GM18505 (cell line): ENCODE data around the gene CCDC87.

Experiments used
- ATAC-seq: cut with Tn5 transposase; IDR thresholded peaks from one replicate; pipeline ENCODE4 v1.9.1; 2021; ENCODE audit not compliant: unreplicated experiment
- POLR2A ChIP-seq: IDR thresholded peaks from 4 replicates; pipeline ENCODE4 v1.6.1; 2011; ENCODE audit warnings: borderline replicate concordance; ENCODE audit not compliant: insufficient read depth, insufficient read length; ENCODE audit errors: extremely low read depth

The CCDC87 gene

GRCh38 chr11:66562275-66562674 is 30.6 kb downstream of the CCDC87 start:
- TF ChIP-seq POLR2A: no peak
- no peak for ATAC-seq

GRCh38 chr11:66561975-66562248 is 31.0 kb downstream of the CCDC87 start:
- no peak for ATAC-seq
- TF ChIP-seq POLR2A: no peak

- TF ChIP-seq POLR2A: no peak
- ATAC-seq: no peak
These were observed 31.5 kb downstream of the CCDC87 start for GRCh38 chr11:66561178-66561974.

GRCh38 chr11:66559866-66560676 is 32.8 kb downstream of the CCDC87 start:
- ATAC-seq: no peak
- no peak for TF ChIP-seq POLR2A

- no peak for ATAC-seq
- TF ChIP-seq POLR2A: no peak
These were observed 33.6 kb downstream of the CCDC87 start for GRCh38 chr11:66559142-66559865.

GRCh38 chr11:66557733-66558326 is 35.0 kb downstream of the CCDC87 start:
- TF ChIP-seq POLR2A: no peak
- ATAC-seq: no peak

- TF ChIP-seq POLR2A: no peak
- no peak for ATAC-seq
These were observed 36.8 kb downstream of the CCDC87 start for GRCh38 chr11:66556086-66556485.

GRCh38 chr11:66555416-66555815 is 37.4 kb downstream of the CCDC87 start:
- ATAC-seq: no peak
- TF ChIP-seq POLR2A: no peak

GRCh38 chr11:66554602-66555001 is 38.3 kb downstream of the CCDC87 start:
- TF ChIP-seq POLR2A: no peak
- no peak for ATAC-seq

- no peak for ATAC-seq
- TF ChIP-seq POLR2A: no peak
These were observed 42.0 kb downstream of the CCDC87 start for GRCh38 chr11:66550887-66551286.

GRCh38 chr11:66549696-66550095 is 43.2 kb downstream of the CCDC87 start:
- TF ChIP-seq POLR2A: no peak
- ATAC-seq: no peak

GRCh38 chr11:66548774-66549630 is 43.9 kb downstream of the CCDC87 start:
- ATAC-seq: no peak
- TF ChIP-seq POLR2A: no peak
